Mucosa of descending colon (tissue), 3 donors: ENCODE results near the gene TULP4. TPM values are rescaled to one million over a fixed set of nuclear protein-coding genes. Genes with fewer than 3 reads are reported as not detected.
A peak's percentile ranks its signal among the peaks of the same experiment; 100 is the strongest.

ENCODE experiments used
- ATAC-seq: fragments of 200-7000 bp; cut with Tn5 transposase; one replicate; pipeline ENCODE4 v1.9.1; 2020; ENCODE audit warnings: mild to moderate bottlenecking, moderate library complexity
- DNase-seq, 3 donors: peaks; one replicate each; pipeline ENCODE4 v3.0.0-alpha.2; 2020
- H3K36me3 ChIP-seq: fragments of 200-600 bp; one replicate; pipeline ENCODE4 v1.8.0; 2021; ENCODE audit warnings: low read depth, mild to moderate bottlenecking
- H3K4me1 ChIP-seq: fragments of 200-600 bp; one replicate; pipeline ENCODE4 v1.8.0; 2021; ENCODE audit warnings: low read depth, mild to moderate bottlenecking
- H3K4me3 ChIP-seq: fragments of 200-600 bp; one replicate; pipeline ENCODE4 v1.8.0; 2021; ENCODE audit warnings: mild to moderate bottlenecking
- H3K9me3 ChIP-seq: fragments of 200-600 bp; one replicate; pipeline ENCODE4 v1.8.0; 2021; ENCODE audit warnings: mild to moderate bottlenecking
- intact Hi-C, 2 donors: fragments of 100-400 bp; cut with DNase I in 1 of 2; cut with micrococcal nuclease in 1 of 2; formaldehyde crosslinking; loops; one replicate each; pipeline versions ENCODE4 v1.11.0 to v1.11.1; 2022; cut with DNase I, micrococcal nuclease
- total RNA-seq, 3 donors: library from RNA; stranded (reverse); fragmentation: NEBNext Ultra II Directional in 2 of 3; extraction: Animal tissue kit (Norgen Biotek cat#: 25700) in 2 of 3; gene quantifications; one replicate each; pipeline versions ENCODE4 v1.2.1 to v1.2.4, GENCODE V29; 2021 to 2023
- TF ChIP-seq, protein P1 (sequence below): fragments of 200-600 bp; IDR thresholded peaks from one replicate; pipeline ENCODE4 v1.8.0; 2022; ENCODE audit warnings: antibody characterized with exemption, mild to moderate bottlenecking
- donor health status: DM: no; HTN: no; CAD: no; lungs with moderate emphysema.
- donor health status: DM: no; HTN: no; CAD: no.
- donor health status: DM: no; HTN: yes; CAD: no.

Gene TULP4
- total RNA-seq, 3 donors from 2014 or later = 70.4 to 122 (median 83.6) TPM

DNA sequence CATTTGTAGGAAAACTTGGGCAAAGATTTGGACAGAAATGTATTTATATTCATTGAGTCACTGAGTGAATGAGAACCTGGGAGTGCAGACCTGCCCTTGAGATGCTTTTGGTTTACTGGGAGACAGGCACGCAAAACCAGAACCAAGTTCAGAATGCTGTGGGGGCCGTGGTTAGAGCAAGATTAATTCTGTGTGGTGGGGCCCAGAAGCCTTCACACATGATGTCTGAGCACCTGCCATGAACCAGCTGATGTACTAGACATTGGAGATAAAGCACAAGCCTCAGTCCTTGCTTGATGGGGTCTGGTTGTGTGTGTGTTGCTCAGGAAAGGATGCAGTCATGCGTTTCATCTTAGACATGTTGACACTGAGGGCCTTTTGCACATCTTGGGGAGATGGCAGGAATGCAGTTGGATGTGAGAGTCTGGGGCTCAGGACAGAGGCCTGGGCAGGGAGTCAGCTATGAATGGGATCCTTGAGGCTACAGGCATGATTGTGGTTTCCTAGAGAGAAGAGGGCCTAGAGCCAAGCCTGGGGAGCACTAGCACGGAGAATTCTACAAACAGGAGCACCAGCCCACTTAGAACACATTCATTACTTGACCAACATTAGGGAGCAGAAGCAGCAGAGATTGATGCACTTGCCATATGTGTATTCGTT is 133.3 kb downstream of the TULP4 start:
- H3K4me3 ChIP-seq = no peak overlapping the region
- no peaks in the 10 kb centered on the region for H3K4me1 ChIP-seq
- intact Hi-C loops = no loop called here
- DNase-seq = no peak
- H3K9me3 ChIP-seq = no peaks in the 10 kb centered on the region
- no peak for ATAC-seq
- TF ChIP-seq, protein P1, sequence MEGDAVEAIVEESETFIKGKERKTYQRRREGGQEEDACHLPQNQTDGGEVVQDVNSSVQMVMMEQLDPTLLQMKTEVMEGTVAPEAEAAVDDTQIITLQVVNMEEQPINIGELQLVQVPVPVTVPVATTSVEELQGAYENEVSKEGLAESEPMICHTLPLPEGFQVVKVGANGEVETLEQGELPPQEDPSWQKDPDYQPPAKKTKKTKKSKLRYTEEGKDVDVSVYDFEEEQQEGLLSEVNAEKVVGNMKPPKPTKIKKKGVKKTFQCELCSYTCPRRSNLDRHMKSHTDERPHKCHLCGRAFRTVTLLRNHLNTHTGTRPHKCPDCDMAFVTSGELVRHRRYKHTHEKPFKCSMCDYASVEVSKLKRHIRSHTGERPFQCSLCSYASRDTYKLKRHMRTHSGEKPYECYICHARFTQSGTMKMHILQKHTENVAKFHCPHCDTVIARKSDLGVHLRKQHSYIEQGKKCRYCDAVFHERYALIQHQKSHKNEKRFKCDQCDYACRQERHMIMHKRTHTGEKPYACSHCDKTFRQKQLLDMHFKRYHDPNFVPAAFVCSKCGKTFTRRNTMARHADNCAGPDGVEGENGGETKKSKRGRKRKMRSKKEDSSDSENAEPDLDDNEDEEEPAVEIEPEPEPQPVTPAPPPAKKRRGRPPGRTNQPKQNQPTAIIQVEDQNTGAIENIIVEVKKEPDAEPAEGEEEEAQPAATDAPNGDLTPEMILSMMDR = no peak
- no peaks in the 10 kb centered on the region for H3K36me3 ChIP-seq

DNA sequence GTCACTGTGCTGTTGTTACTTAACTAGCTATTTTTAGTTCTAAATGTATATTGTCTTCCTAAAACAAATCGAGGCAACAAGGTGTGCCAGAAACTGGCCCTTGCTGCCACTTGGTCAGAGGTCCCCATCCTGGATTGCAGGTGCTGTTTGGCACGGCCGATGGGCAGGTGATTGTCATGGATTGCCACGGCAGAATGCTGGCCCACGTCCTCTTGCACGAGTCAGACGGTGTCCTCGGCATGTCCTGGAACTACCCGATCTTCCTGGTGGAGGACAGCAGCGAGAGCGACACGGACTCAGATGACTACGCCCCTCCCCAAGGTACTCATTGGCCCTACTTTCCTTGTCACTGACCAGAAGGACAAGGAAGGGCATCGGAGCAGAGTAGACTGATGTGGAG is 136.6 kb downstream of the TULP4 start:
- Histone ChIP-seq H3K4me1 (no peaks in the 10 kb centered on the region), H3K4me3 (no peak overlapping the region), H3K9me3 (no peaks in the 10 kb centered on the region), H3K36me3 (no peaks in the 10 kb centered on the region)
- ATAC-seq (no peak), DNase-seq (no peak)
- intact Hi-C loops = no loop called here
- TF ChIP-seq, protein P1 = no peak

DNA sequence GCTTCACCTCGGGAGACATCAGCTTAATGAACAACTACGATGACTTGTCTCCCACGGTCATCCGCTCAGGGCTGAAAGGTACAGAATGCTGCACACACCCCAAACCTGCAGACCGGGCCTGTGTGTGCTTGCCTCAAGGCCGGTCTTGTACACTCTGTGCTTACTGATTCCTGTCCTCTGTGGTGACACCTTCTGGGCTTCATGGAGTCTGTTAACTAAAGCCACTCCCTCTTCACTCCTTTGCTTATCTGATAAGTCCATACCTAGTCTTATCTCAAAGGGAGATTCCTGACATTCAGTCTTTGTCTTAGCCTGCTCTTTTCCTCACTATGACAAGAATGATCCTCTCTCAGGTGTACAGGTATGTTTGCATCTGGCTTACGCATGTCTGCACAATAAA is 139.9 kb downstream of the TULP4 start:
- DNase-seq (peak in 1 of 3 donors; percentile 33), ATAC-seq (peak; percentile 94)
- Histone ChIP-seq H3K4me3 (no peak overlapping the region), H3K4me1 (no peaks in the 10 kb centered on the region), H3K9me3 (no peaks in the 10 kb centered on the region), H3K36me3 (no peaks in the 10 kb centered on the region)
- intact Hi-C loops = no loop called here
- TF ChIP-seq, protein P1 = no peak

DNA sequence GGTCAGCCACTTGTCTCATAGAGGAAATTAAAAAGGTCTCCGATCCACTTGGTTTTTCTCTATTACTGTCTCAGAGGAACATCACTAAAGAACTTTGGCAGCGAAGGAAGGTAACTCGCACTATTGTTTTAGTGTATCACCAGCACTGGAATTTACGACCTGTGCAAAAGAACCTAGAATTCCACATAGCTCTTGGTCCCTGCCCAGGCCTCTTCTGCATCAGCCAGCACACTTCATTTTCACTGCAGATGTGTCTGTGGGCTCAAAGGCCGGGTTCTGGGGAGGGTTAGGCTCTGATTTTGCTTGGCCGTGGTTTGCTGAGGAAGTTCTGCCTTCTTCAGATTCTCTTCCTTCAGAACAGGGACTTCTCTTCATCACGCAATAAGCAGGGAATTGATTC is 144.9 kb downstream of the TULP4 start:
- DNase-seq (no peak), ATAC-seq (no peak)
- Histone ChIP-seq H3K4me1 (no peaks in the 10 kb centered on the region), H3K36me3 (no peaks in the 10 kb centered on the region), H3K4me3 (no peak overlapping the region), H3K9me3 (no peaks in the 10 kb centered on the region)
- intact Hi-C loops = no loop called here
- TF ChIP-seq, protein P1 = no peak

DNA sequence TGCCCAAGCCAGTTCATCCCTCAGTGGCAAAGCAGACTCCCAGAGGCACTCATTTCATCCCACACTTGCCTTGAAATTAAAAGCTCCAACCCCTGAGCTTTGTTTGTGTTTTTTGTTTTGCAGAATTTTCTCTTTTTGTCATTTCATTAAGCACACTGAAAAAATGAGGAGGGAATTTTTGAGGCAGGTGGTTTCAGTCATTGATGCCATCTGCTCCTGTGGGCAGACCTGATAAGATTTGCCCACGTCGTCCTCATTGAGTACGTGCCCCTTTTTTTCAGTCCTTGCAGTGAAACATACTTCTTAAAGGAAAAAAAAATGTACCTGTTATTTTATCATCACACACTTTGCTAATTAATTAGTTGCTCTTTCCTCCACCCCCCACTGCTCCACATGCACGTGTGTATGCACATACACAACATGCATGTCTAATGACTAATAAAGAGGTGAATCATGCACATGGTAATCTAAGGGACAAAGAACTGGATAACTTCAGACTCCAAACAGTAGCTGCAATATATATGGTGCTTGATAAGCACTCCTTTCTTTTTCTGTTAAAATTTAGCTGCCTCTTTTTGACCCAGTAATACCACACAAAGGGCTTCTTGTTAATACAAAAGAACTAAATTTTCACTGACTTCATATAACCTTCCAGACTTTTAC is 145.5 kb downstream of the TULP4 start:
- DNase-seq (no peak), ATAC-seq (no peak)
- Histone ChIP-seq H3K4me3 (no peak overlapping the region), H3K4me1 (no peaks in the 10 kb centered on the region), H3K9me3 (no peaks in the 10 kb centered on the region), H3K36me3 (no peaks in the 10 kb centered on the region)
- TF ChIP-seq, protein P1 = no peak
- intact Hi-C loops = no loop called here
